NT2/D1 (cell line): Measurements from ENCODE around the gene BCL6.

ENCODE experiments used
- DNase-seq: peaks from one replicate; pipeline ENCODE4 v3.0.0-alpha.2; 2011; ENCODE audit warnings: low read depth, low spot score
- H3K27me3 ChIP-seq: 2 replicates; pipeline ENCODE4 v1.6.0; 2011; ENCODE audit warnings: mild to moderate bottlenecking; ENCODE audit not compliant: insufficient read length, insufficient read depth
- H3K36me3 ChIP-seq: 2 replicates; pipeline ENCODE4 v1.6.1; 2011; ENCODE audit warnings: mild to moderate bottlenecking, low read length, mixed read lengths; ENCODE audit not compliant: insufficient read depth, insufficient read length
- H3K4me1 ChIP-seq: 2 replicates; pipeline ENCODE4 v1.5.1; 2011; ENCODE audit not compliant: insufficient read depth, insufficient read length
- H3K4me3 ChIP-seq: 2 replicates; pipeline ENCODE4 v1.5.1; 2011; ENCODE audit warnings: low read depth; ENCODE audit not compliant: insufficient read length
- H3K9ac ChIP-seq: 2 replicates; pipeline ENCODE4 v1.6.0; 2011; ENCODE audit warnings: low read depth; ENCODE audit not compliant: insufficient read length
- H3K9me3 ChIP-seq: 2 replicates; pipeline ENCODE4 v1.5.1; 2011; ENCODE audit warnings: mild to moderate bottlenecking, low read length; ENCODE audit not compliant: insufficient read depth
- SUZ12 ChIP-seq: IDR thresholded peaks from 2 replicates; pipeline ENCODE4 v1.6.1; 2011; ENCODE audit not compliant: insufficient read length, insufficient read depth; ENCODE audit errors: extremely low read depth
- YY1 ChIP-seq: IDR thresholded peaks from 2 replicates; pipeline ENCODE4 v1.6.1; 2011; ENCODE audit not compliant: insufficient read length, insufficient read depth
- ZNF274 ChIP-seq: IDR thresholded peaks from 2 replicates; pipeline ENCODE4 v1.6.1; 2011; ENCODE audit warnings: mild to moderate bottlenecking, low read depth, low read length

The BCL6 gene

DNA sequence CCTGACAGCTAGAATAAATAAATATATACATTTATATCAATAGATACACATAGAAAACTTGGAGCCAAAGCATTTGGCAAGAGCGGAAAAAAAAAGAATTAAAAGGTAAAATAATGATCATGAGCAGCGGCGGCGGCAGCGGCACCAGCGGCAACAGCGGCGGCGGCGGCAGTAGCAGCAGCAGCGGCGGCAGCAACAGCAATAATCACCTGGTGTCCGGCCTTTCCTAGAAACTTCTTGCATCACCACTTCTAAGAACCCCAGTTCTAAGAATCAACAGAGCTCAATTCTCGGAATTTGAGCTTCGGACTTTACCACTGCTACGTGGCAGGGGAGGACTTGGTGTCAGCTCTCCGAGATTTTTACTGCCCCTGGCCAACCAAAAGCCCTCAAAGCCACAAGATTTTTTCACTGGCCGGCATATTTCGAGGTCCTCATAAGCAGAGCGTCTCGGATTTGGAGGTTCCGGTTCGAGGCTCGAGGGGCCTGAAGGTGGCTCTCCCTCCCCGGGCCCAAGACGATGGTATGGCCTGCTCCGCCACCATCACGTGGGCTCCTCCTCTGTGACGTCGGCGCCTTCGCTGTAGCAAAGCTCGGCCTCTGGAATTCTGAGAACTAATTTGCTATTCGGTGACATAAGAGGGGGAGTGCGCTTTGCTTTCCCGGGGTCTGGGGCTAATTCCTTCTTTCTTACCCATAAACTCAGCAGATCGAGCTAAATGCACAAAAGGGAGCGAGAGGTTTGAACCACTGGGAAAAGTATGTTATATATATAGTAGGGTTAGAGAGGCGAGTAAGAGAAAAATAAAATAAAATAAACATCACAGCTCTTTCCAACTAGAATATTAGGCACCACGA is at the start of gene BCL6:
TSS of gene BCL6 (minus strand) at position 268 of the 858 bp plus-strand sequence. CDS start 11,775 bp downstream, outside the sequence.
- H3K27me3 ChIP-seq: peaks cover 41% of the 10 kb centered on the region
- peak within 1 kb of the TSS; percentile 74 for H3K4me3 ChIP-seq
- H3K4me1 ChIP-seq: no peaks in the 10 kb centered on the region
- no peaks in the 10 kb centered on the region for H3K36me3 ChIP-seq
- peak within 1 kb of the TSS; percentile 88 for H3K9ac ChIP-seq
- no peaks in the 10 kb centered on the region for H3K9me3 ChIP-seq
- TF ChIP-seq YY1 (no peak), SUZ12 (no peak), ZNF274 (no peak)
- DNase-seq: peak; percentile 93

DNA sequence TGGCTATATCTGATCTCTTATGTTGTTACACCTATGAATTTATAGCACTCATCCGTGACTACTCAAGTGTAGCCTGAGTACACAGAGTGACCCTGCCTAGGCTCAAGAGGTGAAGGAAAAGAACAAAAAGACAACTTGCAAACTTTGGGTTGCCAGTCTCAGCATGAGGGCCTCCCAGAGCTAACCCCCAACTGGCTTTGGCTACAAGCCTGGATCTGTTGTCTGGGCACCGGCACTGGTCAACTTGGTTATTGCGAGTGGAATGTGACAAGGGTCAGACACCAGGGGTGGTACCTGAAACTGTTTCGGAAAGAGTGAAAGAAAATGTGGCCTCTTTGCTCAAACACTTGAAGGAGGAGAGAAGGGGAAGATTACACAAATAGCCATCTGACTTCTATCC is 49.5 kb upstream of the BCL6 start:
- Histone ChIP-seq H3K9ac (no peak overlapping the region), H3K27me3 (no peaks in the 10 kb centered on the region), H3K4me3 (no peak overlapping the region), H3K9me3 (peaks cover 17% of the 10 kb centered on the region), H3K36me3 (no peaks in the 10 kb centered on the region), H3K4me1 (no peaks in the 10 kb centered on the region)
- DNase-seq: no peak
- TF ChIP-seq ZNF274 (no peak), SUZ12 (no peak), YY1 (no peak)

GRCh38 chr3:187793618-187794017 is 48.4 kb upstream of the BCL6 start:
- no peak overlapping the region for H3K9ac ChIP-seq
- no peaks in the 10 kb centered on the region for H3K27me3 ChIP-seq
- no peak for TF ChIP-seq ZNF274

DNA sequence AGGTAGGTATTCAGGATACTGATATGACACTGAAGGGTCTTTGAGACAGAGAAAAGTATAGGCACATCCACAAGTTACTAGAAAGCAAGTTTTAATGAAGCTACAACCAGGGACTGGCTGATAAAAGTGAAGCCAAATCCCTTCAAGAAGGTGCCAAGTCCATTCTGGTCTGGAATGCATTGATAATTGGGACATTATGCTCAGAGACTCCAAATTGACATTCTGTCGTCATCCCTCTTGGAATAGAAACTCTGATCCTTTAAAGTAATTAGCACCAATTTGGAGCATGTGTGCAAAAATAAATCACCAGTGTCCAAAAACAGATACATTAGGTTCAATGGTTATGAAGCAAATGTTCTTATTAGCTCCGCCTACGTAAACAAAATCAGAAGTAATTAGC is 47.3 kb upstream of the BCL6 start:
- DNase-seq: no peak
- TF ChIP-seq ZNF274 (no peak), SUZ12 (no peak), YY1 (no peak)

More at GRCh38 chr3:187793618-187794017, 48.4 kb upstream of the BCL6 start:
- no peaks in the 10 kb centered on the region for H3K4me1 ChIP-seq
- peaks cover 6% of the 10 kb centered on the region; the same call in 1 of the 2 replicates for H3K9me3 ChIP-seq
- no peaks in the 10 kb centered on the region for H3K36me3 ChIP-seq
- no peak overlapping the region for H3K4me3 ChIP-seq
- no peak for DNase-seq

DNA sequence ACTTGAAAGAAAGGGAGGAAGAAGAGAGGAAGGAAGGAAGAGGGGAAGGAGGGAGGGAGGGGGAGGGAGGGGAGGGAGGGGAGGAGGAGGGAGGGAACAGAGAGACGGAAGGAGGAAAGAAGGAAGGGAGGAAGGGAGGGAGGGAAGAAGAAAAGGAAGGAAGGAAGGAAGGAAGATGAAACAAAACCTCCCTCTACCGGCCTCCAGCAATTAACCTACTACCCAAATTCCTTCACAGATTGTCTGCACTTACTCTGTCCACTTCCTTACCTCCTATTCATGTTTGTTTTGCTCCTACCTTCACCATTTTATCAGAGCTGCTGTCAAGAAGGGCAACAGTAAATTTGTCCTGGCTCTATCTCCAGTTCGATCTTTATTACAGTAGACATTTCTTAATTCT is 44.6 kb upstream of the BCL6 start:
- no peak for TF ChIP-seq ZNF274
- Histone ChIP-seq H3K36me3 (no peaks in the 10 kb centered on the region), H3K4me3 (no peak overlapping the region), H3K27me3 (no peaks in the 10 kb centered on the region), H3K9ac (no peak overlapping the region), H3K4me1 (no peaks in the 10 kb centered on the region), H3K9me3 (no peaks in the 10 kb centered on the region)
- DNase-seq: no peak

More for the DNA sequence above, 47.3 kb upstream of the BCL6 start:
- Histone ChIP-seq H3K9ac (no peak overlapping the region), H3K27me3 (no peaks in the 10 kb centered on the region), H3K4me1 (no peaks in the 10 kb centered on the region), H3K36me3 (no peaks in the 10 kb centered on the region), H3K4me3 (no peak overlapping the region), H3K9me3 (no peaks in the 10 kb centered on the region)

DNA sequence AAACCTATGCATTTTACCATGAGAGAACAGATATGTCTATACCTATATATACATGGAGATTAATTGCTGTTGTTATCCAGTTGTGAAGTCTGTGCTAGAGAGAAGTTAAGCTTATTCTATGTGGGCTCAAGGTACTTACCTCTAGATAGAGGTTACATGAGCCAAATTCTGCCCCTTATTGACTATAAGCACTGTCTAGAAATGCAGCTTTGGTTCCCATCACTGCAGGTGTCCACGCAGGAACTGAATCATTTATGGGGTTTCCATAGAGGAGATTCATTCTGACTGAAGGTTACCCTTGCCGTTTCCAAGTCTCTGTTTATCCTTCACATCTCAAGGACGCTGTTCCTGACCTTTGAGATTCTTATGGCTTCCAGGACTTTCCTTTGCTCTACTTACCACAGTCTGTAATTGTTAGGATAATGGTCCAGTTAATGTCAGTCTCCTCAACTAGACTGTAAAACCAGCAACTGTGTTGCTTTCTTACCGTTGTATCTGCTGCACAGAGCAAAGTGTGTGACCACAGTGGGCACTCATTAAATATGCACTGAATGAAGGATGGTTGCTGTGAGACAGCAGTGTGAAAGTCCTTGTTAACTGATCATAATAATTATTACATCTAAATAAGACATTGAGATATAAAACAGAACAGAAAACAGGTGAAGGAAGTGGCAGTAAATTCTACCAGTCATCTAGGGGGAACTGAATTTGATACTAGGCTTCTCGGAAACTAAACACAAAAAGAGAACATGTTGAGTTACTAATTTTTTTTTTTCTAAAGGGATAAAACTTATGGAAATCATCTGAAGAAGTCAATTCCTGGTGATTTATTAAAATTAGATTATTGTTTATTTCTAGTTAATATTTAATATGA is 44.0 kb upstream of the BCL6 start:
- H3K4me1 ChIP-seq: no peaks in the 10 kb centered on the region

GRCh38 chr3:187783098-187783497 is 37.8 kb upstream of the BCL6 start:
- Histone ChIP-seq H3K9me3 (no peaks in the 10 kb centered on the region), H3K9ac (no peak overlapping the region), H3K4me3 (no peak overlapping the region), H3K4me1 (no peaks in the 10 kb centered on the region), H3K27me3 (no peaks in the 10 kb centered on the region), H3K36me3 (no peaks in the 10 kb centered on the region)
- DNase-seq: no peak
- TF ChIP-seq ZNF274 (no peak), YY1 (no peak), SUZ12 (no peak)

More for the DNA sequence above, 44.0 kb upstream of the BCL6 start:
- Histone ChIP-seq H3K27me3 (no peaks in the 10 kb centered on the region), H3K36me3 (no peaks in the 10 kb centered on the region), H3K9me3 (no peaks in the 10 kb centered on the region), H3K9ac (no peak overlapping the region), H3K4me3 (no peak overlapping the region)
- no peak for DNase-seq
- no peak for TF ChIP-seq ZNF274
- TF ChIP-seq SUZ12: no peak
- no peak for TF ChIP-seq YY1
